ENCODE data around the gene RILP.
"Not testable (repeated sequence)": the region's sequence is repeated elsewhere in the genome, so short reads cannot be mapped to it uniquely, and the experiment has no call there.

Gene RILP

GRCh38 chr17:1649844-1650501 lies at the start of gene RILP:
Gene RILP, minus strand, starts transcription at chr17:1649866. Its CDS starts 62 bp downstream, at chr17:1649804.
- no peak for DNase-seq

GRCh38 chr17:1697681-1698080 lies 48.0 kb upstream of the RILP start:
- DNase-seq, result no peak

- DNase-seq, result no peak
Measured at GRCh38 chr17:1695365-1695764, 45.7 kb upstream of the RILP start.

- DNase-seq, result no peak
Measured at GRCh38 chr17:1693339-1693738, 43.7 kb upstream of the RILP start.

GRCh38 chr17:1690544-1691221 lies 41.0 kb upstream of the RILP start:
- DNase-seq, result no peak

GRCh38 chr17:1688405-1688804 lies 38.7 kb upstream of the RILP start:
- not testable (repeated sequence) for DNase-seq

GRCh38 chr17:1686086-1686485 lies 36.4 kb upstream of the RILP start:
- DNase-seq, result no peak

GRCh38 chr17:1684378-1685189 lies 34.9 kb upstream of the RILP start, which contains the start of gene PRPF8:
Gene PRPF8, minus strand, starts transcription at chr17:1684867. Its CDS starts 296 bp downstream, at chr17:1684571.
- DNase-seq, result peak; percentile 94 to 98 (median 96)

GRCh38 chr17:1683459-1683858 lies 33.8 kb upstream of the RILP start:
- DNase-seq, result no peak

- no peak for DNase-seq
Measured at GRCh38 chr17:1676401-1676800, 26.7 kb upstream of the RILP start.

- DNase-seq, result no peak
Measured at GRCh38 chr17:1673041-1673785, 23.5 kb upstream of the RILP start.

- DNase-seq, result not testable (repeated sequence)
Measured at GRCh38 chr17:1663934-1664333, 14.3 kb upstream of the RILP start.

- DNase-seq, result no peak
Measured at GRCh38 chr17:1661045-1661444, 11.4 kb upstream of the RILP start.

GRCh38 chr17:1658100-1658499 lies 8.4 kb upstream of the RILP start:
- no peak for DNase-seq

- DNase-seq, result no peak
Measured at GRCh38 chr17:1653735-1654134, 4.1 kb upstream of the RILP start.

- not testable (repeated sequence) for DNase-seq
Measured at GRCh38 chr17:1652794-1653193, 3.1 kb upstream of the RILP start.

- no peak for DNase-seq
Measured at GRCh38 chr17:1651559-1651844, 1.8 kb upstream of the RILP start.

- no peak for DNase-seq
Measured at GRCh38 chr17:1650731-1651558, 1.3 kb upstream of the RILP start.

GRCh38 chr17:1648963-1649843 lies 463 bp downstream of the RILP start:
- peak; percentile 84 to 95 (median 89) for DNase-seq

GRCh38 chr17:1648173-1648962 lies 1.3 kb downstream of the RILP start:
- DNase-seq, result peak in 1 of 4 experiments; percentile 52
